Measurements from ENCODE around the gene VAC14. TPM values are rescaled to one million over a fixed set of nuclear protein-coding genes. Genes with fewer than 3 reads are reported as not detected.
"Not testable (repeated sequence)": the region's sequence is repeated elsewhere in the genome, so short reads cannot be mapped to it uniquely, and the experiment has no call there.

Gene VAC14
- total RNA-seq, 1 experiment from 2014 or later: 37.3 TPM

GRCh38 chr16:70681382-70682238 is 119.3 kb downstream of the VAC14 start:
- no peak for DNase-seq (ENCODE audit: low read depth)

DNA sequence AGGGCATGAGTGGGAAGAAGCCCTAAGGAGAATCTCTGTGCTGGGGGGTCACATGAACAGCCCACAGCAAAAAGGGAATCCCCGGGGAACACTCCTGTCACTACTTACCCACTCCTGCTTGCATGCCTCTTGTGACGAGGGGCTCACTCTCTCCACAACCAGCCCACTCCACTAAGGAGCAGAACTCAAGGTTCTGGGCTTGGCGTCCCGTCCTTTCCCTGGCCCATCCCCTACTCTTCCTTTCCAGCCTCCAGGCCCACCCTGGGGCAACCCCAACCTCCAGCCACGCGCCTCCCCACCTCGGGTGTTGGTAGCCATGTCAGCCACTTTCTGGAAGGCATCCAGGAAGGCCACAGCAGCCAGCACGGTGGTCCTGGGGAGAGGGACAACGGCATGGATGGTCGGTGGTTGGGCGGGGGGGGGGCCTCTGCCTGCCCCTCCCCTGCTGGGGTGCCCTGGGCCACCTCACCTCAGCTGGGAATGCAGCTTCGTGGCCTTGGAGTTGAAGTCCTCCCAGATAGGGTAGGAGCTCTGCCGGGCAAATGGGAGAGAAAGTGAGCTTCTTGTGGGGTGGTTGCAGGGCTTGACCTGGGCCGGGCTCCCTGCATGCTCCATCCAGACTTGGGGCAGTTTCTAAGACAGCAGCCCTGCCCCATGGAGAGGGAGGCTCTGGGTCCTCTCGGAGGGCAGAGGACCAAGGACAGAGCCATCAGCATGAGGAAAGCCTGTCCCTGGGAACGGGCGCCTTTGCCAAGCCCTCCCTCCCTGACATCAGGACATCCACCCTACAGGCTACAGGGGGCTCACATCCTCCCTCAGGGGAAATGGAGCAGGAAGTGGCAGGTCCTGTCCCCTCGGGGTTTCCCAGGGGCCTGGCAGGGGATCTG is 120.2 kb downstream of the VAC14 start:
- DNase-seq (ENCODE audit: low read depth): no peak

DNA sequence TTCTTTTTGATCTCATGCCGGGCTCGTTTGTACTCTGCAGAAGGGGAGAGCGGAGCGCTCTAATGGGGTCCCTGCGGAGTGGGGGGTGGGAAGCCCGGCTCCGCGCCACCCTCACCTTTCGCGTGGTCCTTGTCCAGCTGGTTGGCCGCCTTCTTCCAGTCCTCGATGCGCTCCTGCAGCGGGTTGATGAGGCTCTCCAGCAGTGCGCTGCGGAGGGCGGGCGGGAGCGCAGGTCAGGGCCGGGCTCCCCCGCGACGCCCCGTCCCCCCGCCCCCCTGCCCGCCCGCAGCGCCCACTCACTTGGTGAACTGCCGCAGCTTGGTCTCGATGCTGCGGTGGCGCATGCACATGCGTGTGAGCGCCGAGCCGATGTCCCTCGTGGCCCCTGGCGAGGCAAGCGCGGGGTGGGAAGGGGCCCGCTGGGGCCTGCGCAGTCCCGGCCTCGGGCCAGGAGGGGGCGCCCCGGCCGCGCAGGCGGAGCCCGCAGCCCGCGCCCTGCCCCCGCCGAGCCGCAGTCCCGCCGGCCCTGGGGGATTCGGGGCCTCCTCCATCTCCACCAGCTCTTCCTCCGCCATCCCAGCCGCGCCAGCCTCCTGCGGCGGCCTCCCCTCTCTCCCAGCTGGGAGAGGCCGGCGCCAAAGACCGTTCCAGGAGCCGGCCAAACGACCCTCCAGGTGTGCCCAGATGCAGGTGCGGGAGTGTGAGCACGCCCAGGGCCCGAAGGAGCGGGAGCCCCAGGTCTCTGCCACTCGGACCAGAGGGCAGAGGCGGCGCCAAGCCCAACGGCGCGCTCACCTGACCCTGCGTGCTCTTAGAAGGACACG is 121.1 kb downstream of the VAC14 start:
- no peak for DNase-seq (ENCODE audit: low read depth)

- DNase-seq (ENCODE audit: low read depth): no peak
Measured at GRCh38 chr16:70678898-70679670, 121.9 kb downstream of the VAC14 start.

DNA sequence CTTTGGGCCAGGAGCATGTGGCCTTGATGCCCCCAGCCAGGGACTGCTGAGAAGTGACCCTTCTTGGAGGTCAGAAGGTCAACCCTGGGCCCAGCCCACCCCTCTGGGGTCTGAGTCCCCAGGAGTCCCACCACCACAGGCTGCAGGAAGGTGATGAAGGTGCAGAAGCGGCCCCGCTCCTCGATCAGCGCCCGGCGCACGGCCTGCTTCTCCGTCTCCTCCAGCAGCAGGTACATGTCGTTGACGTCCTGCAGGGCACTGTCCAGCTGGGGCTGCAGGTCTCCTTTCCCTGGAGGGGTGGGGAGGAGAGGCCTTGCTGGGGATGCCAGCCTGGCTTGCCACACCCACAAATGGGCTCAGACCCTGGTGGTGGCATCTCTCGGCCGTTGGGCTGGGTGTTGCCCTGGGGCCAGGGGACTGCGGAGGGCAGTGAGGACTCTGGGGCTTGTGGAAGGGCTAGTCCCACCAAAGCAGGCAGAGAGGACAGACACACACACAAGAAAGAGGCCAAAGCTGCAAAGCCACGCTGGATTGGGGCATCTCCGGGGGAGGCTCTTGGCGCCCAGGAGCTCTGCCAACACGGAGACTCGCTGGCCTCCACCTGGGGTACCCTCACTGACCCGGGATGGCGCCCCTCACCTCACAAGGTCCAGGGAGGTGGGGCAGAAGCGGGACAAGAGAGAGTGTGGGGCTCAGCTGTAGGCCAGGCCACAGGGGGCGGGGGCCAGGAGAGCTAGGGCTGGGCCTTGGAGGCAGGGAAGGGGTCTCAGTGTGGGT is 122.6 kb downstream of the VAC14 start:
- no peak for DNase-seq (ENCODE audit: low read depth)

GRCh38 chr16:70677499-70678120 is 123.3 kb downstream of the VAC14 start:
- DNase-seq (ENCODE audit: low read depth): no peak

DNA sequence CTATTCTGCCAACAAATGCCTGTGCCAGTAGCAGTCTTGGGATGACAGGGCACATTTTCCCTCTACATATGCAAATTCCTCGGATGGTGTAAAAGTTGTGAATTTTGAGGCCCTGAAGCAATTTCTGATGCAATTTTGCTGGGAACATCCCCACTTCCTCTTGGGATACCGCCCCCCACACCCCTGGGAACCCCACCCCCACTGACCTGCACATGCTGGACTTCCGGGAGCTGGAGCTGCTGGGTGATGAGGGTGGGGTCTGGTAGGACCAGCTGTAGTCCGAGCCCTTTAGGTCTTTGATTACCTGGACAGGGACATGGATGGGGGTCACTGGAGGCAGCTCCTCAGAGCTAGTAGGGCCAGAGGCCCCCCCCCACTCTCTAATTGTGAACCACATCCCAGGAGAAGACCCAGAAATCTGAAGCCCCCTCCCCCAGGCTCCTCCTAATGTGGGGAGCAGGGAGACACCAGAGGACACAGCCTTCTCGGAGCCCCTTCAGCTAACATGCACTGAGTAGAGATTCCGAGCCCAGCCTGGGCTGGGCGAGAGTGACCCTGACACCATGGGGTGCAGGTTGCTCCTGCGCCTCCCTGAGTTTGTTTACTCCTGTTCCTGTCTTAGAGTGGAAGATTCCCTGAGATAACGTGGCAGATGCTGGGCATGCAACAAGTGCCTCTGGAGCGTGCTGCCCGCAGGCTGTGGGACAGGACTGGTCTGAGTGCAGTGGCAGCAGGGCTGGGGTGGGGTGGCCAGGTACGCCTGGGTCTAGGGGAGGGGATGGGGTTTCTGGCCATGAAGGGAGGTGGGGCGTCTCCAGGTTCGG is 124.1 kb downstream of the VAC14 start:
- DNase-seq (ENCODE audit: low read depth): no peak

DNA sequence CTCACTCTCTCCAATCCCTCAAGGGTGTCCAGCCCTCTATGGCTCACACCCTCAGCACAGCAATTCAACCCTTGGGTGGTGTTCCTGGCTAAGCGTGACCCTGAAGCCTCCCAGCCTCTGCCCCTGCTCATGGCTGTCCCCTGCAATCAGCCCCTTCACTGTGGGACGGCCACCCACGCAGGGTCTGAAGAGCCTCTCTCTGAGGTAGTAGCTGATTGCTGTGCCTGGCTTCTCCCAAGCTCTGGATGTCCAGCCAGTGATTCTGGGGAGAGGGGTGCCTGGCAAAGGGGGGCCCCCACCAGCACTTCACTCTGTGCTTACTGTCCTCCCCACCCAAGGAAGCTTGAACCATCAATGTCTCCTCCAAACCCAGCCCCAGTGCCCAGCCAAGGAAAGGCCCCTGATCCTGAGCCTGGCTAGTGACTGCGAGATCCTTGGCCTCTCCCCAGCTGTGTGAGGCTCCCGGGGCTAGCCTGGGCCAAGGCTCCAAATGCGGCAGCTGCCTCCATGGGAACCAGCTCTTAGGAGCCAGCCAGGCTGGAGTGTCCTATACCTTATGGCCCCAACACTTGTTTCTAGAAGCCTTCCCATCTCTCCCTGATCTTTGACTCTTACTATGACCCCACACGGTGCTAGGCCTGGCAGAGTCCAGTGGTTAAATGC is 125.0 kb downstream of the VAC14 start:
- no peak for DNase-seq (ENCODE audit: low read depth)

DNA sequence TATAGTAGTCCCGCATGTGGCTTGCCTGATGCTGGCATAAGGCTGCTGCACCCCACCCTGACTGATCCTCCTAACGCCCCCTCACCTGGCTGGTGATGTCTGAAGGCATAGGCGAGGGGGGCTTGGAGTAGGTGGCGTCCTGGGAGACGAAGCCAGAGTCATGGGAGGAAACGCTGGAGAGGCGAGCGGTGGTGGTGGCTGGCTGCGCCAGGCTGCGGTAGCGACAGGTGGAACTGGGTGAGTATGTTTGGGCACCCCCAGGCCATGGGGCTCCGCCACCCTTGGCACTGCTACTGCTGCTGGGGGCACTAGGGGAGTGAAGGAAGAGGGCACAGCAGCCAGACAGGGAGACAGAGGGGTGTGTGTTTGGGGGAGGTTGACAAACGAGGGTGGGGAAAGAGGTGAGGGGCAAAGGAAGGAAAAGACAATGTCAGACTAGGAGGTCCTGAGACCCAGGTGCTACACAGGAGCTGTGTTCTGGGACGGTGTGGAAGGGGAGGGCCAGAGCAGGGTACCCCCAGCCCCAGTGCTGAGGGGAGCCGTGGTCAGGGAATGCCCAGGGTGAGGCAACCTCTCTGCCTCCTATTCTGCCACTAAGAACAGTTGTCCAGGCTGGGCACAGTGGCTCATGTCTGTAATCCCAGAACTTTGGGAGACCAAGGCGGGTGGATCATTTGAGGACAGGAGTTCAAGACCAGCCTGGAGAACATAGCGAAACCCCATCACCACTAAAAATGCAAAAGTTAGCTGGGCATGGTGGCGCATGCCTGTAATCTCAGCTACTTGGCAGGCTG is 126.5 kb downstream of the VAC14 start:
- DNase-seq (ENCODE audit: low read depth): no peak

DNA sequence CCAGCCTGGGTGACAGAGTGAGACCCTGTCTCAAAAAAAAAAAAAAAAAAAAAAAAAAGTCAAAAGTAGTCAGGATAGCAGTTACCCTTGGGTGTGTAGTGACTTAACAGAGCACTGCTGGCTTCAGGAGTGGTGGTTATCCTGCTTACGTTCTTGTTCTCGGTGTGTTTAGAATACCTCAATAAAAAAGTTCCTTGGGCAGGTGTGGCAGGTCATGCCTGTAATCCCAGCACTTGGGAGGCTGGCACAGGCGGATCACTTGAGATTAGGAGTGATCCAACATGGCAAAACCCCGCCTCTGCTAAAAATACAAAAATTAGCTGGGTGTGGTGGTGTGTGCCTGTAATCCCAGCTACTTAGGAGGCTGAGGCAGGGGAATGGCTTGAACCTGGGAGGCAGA is 130.0 kb downstream of the VAC14 start:
- DNase-seq (ENCODE audit: low read depth): not testable (repeated sequence)

DNA sequence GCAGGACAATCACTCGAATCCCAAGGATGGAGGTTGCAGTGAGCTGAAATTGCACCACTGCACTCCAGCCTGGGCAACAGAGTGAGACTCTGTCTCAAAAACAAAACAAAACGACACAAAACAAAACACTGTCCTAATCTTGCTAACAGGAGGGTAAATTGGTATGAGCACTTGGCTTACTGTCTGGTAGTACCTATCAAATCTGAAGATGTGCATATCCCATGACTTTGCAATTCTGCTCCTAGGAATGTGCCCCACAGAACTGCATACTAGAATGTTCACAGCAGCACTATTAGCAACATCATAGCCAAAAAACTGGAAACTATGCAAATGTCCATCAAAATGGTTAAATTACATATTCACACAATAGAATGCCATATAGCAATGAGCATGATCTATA is 130.8 kb downstream of the VAC14 start:
- no peak for DNase-seq (ENCODE audit: low read depth)

- DNase-seq (ENCODE audit: low read depth): no peak
Measured at GRCh38 chr16:70665806-70666735, 134.9 kb downstream of the VAC14 start.

GRCh38 chr16:70665113-70665694 is 135.8 kb downstream of the VAC14 start:
- no peak for DNase-seq (ENCODE audit: low read depth)

DNA sequence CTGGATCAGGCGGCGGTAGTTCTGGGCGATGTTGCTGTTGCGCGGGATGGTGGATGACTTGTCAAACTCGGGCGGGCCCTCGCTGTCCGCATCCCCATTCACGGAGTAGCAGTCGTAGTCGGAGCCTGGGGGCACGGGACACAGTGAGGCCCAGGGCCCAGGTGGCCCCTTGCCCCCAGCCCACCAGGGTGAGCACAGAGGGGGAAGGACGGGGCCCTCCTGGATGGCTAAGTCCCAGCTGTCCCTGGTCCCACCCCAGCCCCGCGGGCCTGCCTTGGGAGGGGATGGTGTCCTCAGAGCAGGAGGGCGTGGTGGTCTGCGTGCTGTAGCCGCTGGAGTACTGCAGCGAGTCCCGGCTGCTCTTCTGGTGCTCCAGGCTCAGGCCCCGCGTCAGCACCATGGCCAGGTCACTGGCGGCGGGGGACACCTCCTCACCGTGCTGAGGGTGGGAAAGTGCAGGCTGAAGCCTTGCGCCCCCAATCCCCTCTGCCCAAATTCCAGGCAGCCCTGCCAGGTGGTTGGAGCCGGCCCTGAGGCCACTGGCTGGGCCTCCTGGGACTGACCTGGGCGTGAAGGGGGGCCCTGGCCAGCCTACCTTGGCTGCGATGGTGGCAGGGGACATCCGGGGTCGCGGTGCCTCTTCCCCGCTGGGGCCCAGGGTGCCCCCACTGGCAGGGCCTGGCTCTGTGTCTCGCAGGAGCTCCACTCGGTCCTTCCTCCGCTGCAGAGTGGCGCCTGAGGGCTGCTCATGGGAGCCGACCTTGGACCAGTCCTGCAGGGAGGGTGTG is 136.4 kb downstream of the VAC14 start:
- no peak for DNase-seq (ENCODE audit: low read depth)

Data from Daoy (cell line).